HepG2 (cell line): ENCODE data around the gene FIGLA.

Experiments
- CREB1 ChIP-seq, 2 experiments: fragments of 450-650 bp in 1 of 2; IDR thresholded peaks; 2 replicates each; pipeline ENCODE4 v1.6.1; 2016 to 2017; ENCODE audit warnings: control low read depth in 1 of 2, mild to moderate bottlenecking in 1 of 2, missing compliant biosample characterization in 1 of 2, missing genetic modification characterization in 1 of 2
- POLR2A ChIP-seq, 2 experiments: IDR thresholded peaks; 2 replicates each; pipeline ENCODE4 v1.6.1; 2011; ENCODE audit warnings: low read depth in 2 of 2, low read length in 2 of 2, mild to moderate bottlenecking in 1 of 2, moderate library complexity in 1 of 2; ENCODE audit not compliant: insufficient read depth in 1 of 2
- RBM39 ChIP-seq: fragments of 200-400 bp; formaldehyde crosslinking; IDR thresholded peaks from one replicate; pipeline ENCODE4 v1.6.1; 2018; ENCODE audit warnings: antibody characterized with exemption, mild to moderate bottlenecking, low read depth, low read length; ENCODE audit not compliant: poor library complexity, severe bottlenecking
- SMARCC2 ChIP-seq: fragments of 450-650 bp; IDR thresholded peaks from 2 replicates; pipeline ENCODE4 v1.6.1; 2017; ENCODE audit warnings: antibody characterized with exemption, mild to moderate bottlenecking
- ZNF232 ChIP-seq: sonication (generic); formaldehyde crosslinking; IDR thresholded peaks from 2 replicates; pipeline ENCODE4 v1.4.0; 2020; ENCODE audit warnings: missing genetic modification reagents, borderline replicate concordance
- ZNF383 ChIP-seq: sonication (generic); formaldehyde crosslinking; IDR thresholded peaks from 2 replicates; pipeline ENCODE4 v1.4.0; 2020; ENCODE audit warnings: missing genetic modification reagents, mild to moderate bottlenecking, borderline replicate concordance
- TF ChIP-seq, protein P1 (sequence below): sonication (generic); formaldehyde crosslinking; IDR thresholded peaks from 2 replicates; pipeline ENCODE4 v1.9.0; 2021; ENCODE audit warnings: missing genetic modification reagents, mild to moderate bottlenecking, borderline replicate concordance

DNA sequence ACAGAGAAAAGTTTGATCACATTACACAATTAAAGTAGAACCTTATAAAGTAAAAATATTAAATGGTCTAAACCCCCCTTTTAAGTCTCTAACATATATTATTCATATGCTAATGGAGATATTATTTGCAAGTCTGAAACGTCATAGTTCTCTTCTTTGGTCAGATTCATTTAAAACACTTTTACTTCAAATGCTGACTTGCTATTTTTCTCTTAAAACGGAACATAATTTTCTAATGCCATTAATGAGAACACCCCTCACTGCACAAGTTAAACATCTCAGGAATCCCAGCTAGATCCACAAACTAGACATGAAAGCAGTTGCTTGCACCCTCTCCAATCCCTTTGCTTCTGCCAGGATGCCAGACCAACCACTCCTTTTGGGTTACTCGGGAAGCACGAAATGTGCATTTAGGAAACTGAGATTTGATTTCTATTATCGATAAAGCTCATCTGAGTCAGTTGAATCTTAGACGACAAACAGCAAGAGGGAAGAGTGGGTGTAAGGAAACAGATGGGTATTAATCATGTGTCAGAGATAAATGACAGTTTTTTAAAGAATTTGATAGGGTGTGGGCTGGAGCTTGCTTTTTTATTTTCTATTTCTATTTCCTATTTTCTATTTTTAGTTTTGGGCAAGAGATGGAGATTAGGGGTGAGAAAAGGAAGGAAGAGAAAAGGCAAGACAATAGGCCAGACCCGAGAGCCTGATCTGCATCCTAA is 23.9 kb downstream of the FIGLA start:
- TF ChIP-seq ZNF383 = no peak
- no peak for TF ChIP-seq POLR2A (IDR thresholded peaks at IDR 0.05; ENCODE audit: insufficient read depth in 1 of 2, low read depth in 2 of 2, low read length in 2 of 2)
- TF ChIP-seq SMARCC2 = no peak
- TF ChIP-seq RBM39 = no peak
- TF ChIP-seq, protein P1, sequence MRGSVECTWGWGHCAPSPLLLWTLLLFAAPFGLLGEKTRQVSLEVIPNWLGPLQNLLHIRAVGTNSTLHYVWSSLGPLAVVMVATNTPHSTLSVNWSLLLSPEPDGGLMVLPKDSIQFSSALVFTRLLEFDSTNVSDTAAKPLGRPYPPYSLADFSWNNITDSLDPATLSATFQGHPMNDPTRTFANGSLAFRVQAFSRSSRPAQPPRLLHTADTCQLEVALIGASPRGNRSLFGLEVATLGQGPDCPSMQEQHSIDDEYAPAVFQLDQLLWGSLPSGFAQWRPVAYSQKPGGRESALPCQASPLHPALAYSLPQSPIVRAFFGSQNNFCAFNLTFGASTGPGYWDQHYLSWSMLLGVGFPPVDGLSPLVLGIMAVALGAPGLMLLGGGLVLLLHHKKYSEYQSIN (CRISPR knock-in tag) = no peak
- no peak for TF ChIP-seq CREB1 (IDR thresholded peaks at IDR 0.05)
- no peak for TF ChIP-seq CREB1 (CRISPR knock-in tag; IDR thresholded peaks at IDR 0.05)
- no peak for TF ChIP-seq ZNF232 (CRISPR knock-in tag)
